ENCODE results near the gene ELL2.

GRCh38 chr5:95986937-95987520, 25.4 kb upstream of the ELL2 start:
- TF ChIP-seq CTCF (conservative IDR thresholded peaks at IDR 0.05 in 1 of 2, IDR thresholded peaks at IDR 0.05 in 1 of 2; ENCODE audit: low read depth in 1 of 2, low read length in 2 of 2) (no peak), EZH2 (IDR thresholded peaks at IDR 0.05; ENCODE audit: low read length, missing control alignments) (no peak)

Measured in fibroblast of lung (primary cell).